Heart left ventricle (tissue), 16 donors: ENCODE data around the gene JPH2. TPM values are rescaled to one million over a fixed set of nuclear protein-coding genes. Genes with fewer than 3 reads are reported as not detected.

Experiments
- ATAC-seq, 4 donors: fragments of 200-7000 bp; cut with Tn5 transposase; one replicate each; pipeline ENCODE4 v1.9.1; 2020 to 2022; ENCODE audit warnings: moderate library complexity in 4 of 4, mild to moderate bottlenecking in 3 of 4, moderate number of reproducible peaks in 1 of 4
- DNase-seq, 5 donors: peaks; one replicate each; pipeline ENCODE4 v3.0.0-alpha.2; 2020
- H3K27ac ChIP-seq, 12 donors: fragments of 200-600 bp; sonication (generic) in 4 of 12; one replicate each; pipeline versions ENCODE4 v1.5.0 to v1.8.0; 2016 to 2022; ENCODE audit warnings: mild to moderate bottlenecking in 2 of 12
- H3K27me3 ChIP-seq, 9 donors: fragments of 200-600 bp; sonication (generic) in 2 of 9; one replicate each; pipeline versions ENCODE4 v1.5.1 to v1.8.0; 2016 to 2022; ENCODE audit warnings: mild to moderate bottlenecking in 3 of 9
- H3K36me3 ChIP-seq, 9 donors: fragments of 200-600 bp; sonication (generic) in 2 of 9; one replicate each; pipeline versions ENCODE4 v1.5.0 to v1.8.0; 2018 to 2022; ENCODE audit warnings: mild to moderate bottlenecking in 2 of 9
- H3K4me1 ChIP-seq, 12 donors: fragments of 200-600 bp; sonication (generic) in 4 of 12; one replicate each; pipeline versions ENCODE4 v1.5.0 to v1.8.0; 2016 to 2022; ENCODE audit warnings: mild to moderate bottlenecking in 3 of 12
- H3K4me3 ChIP-seq, 12 donors: fragments of 200-600 bp; sonication (generic) in 4 of 12; one replicate each; pipeline versions ENCODE4 v1.5.0 to v1.8.0; 2017 to 2022; ENCODE audit warnings: mild to moderate bottlenecking in 9 of 12, moderate library complexity in 4 of 12
- H3K9me3 ChIP-seq, 12 donors: fragments of 200-600 bp; sonication (generic) in 4 of 12; one replicate each; pipeline versions ENCODE4 v1.5.0 to v1.8.0; 2016 to 2022; ENCODE audit warnings: mild to moderate bottlenecking in 1 of 12
- POLR2A ChIP-seq, 2 donors: fragments of 450-650 bp; IDR thresholded peaks; one replicate each; pipeline ENCODE4 v1.6.1; 2017; ENCODE audit warnings: antibody characterized with exemption in 2 of 2, mild to moderate bottlenecking in 2 of 2, moderate library complexity in 2 of 2
- WGBS, 4 donors: extraction: QIAGEN DNeasy Blood & Tissue Kit in 2 of 4; methylation state at CpG; one replicate each; pipeline versions ENCODE4 v1.1.5 to v1.1.7; 2013 to 2018; 5-methylcytosine and 5-hydroxymethylcytosine counted together
- intact Hi-C, 10 donors: fragments of 100-400 bp; cut with DNase I; formaldehyde crosslinking; loops; one replicate each; pipeline versions ENCODE4 v1.11.1 to v1.14.2; 2022
- polyA plus RNA-seq, 2 donors: library from polyadenylated mRNA; stranded (reverse); fragments of 200-250 nt; gene quantifications; one replicate each; pipeline ENCODE4 v1.2.3, GENCODE V29; 2013
- total RNA-seq, 9 donors: library from RNA; depleted of rRNA in 2 of 9; stranded (reverse); fragments of >200 nt in 2 of 9; fragmentation: NEBNext Ultra II Directional in 3 of 9; extraction: Animal tissue kit (Norgen Biotek cat#: 25700) in 3 of 9; gene quantifications; one replicate each; pipeline versions ENCODE4 v1.1.0 to v1.2.4, GENCODE V29; 2016 to 2023
- TF ChIP-seq, protein P1 (sequence below), 12 donors: fragments of 200-600 bp; sonication (generic) in 4 of 12; IDR thresholded peaks; one replicate each; pipeline versions ENCODE4 v1.5.0 to v1.8.0; 2018 to 2022; ENCODE audit warnings: antibody characterized with exemption in 12 of 12, mild to moderate bottlenecking in 5 of 12
- donor health status: ischemic (EF 13 %, LVEDD 7.1; RV severe dilation, severe dysfunction).
- donor health status: healthy with polysubstance abuse.
- donor health status: DM: no; HTN: yes; CAD: no.
- donor health status: DM: no; HTN: no; CAD: no.
- donor health status: ischemic (EF 25% LVEDD 6.9; RV normal size, moderate dysfunction).
- donor health status: ischemic (EF 25% LVEDD 5.7; RV mildly dilated, moderate dysfunction).
- donor health status: healthy.
- donor health status: DM: yes; HTN: yes; CAD: no.
- donor health status: ischemic (EF 35%, LVEDD 5.7; RV mildly dilated, moderate dysfunction).
- donor health status: nonischemic (EF 11% LVEDD 7.7; RV severe dilation, severe dysfunction).
- donor health status: DM: yes; HTN: yes; CAD: no.
- donor health status: PGD.
- donor health status: ischemic (EF 29% LVEDD 5.4; RV normal size, mild dysfunction).
- donor health status: nonischemic (EF 23%, LVEDD 6.1; RV moderate dilation, normal function).

The JPH2 gene
- total and polyA plus RNA-seq, 11 donors, result 99.5 to 219 (median 155) TPM

DNA sequence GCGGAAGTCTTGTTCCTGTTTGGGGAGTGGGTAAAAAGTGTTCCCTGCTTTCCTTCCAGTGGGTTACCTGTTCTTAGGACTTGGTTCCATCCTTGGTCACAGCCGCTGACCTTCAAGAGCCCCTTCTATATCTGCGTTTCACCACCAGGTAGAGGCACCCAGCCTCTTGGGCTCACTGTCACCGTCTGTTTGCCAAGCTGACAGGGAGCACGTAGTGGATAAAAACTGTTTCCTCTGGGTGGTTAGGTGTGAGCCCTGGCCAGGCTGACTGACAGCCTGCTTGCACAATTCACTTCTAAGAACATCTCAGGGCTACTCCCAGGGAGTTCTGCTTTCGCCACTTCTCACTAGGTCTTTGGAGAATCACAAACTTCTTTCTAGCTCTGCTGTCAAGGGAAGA lies 1.8 kb upstream of the JPH2 start:
- peak overlapping the region; percentile 47 to 97 (median 92) for H3K27ac ChIP-seq
- H3K9me3 ChIP-seq, result no peaks in the 10 kb centered on the region
- TF ChIP-seq, protein P1, sequence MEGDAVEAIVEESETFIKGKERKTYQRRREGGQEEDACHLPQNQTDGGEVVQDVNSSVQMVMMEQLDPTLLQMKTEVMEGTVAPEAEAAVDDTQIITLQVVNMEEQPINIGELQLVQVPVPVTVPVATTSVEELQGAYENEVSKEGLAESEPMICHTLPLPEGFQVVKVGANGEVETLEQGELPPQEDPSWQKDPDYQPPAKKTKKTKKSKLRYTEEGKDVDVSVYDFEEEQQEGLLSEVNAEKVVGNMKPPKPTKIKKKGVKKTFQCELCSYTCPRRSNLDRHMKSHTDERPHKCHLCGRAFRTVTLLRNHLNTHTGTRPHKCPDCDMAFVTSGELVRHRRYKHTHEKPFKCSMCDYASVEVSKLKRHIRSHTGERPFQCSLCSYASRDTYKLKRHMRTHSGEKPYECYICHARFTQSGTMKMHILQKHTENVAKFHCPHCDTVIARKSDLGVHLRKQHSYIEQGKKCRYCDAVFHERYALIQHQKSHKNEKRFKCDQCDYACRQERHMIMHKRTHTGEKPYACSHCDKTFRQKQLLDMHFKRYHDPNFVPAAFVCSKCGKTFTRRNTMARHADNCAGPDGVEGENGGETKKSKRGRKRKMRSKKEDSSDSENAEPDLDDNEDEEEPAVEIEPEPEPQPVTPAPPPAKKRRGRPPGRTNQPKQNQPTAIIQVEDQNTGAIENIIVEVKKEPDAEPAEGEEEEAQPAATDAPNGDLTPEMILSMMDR (IDR thresholded peaks at IDR 0.05), result no peak
- TF ChIP-seq POLR2A (IDR thresholded peaks at IDR 0.05), result no peak
- DNase-seq (peak in 1 of 5 donors; percentile 57), ATAC-seq (peak in 2 of 4 donors; percentile 8 to 32)
- peaks cover 0 to 21% (median 0%) of the 10 kb centered on the region in 9 donors for H3K27me3 ChIP-seq
- H3K36me3 ChIP-seq, result no peaks in the 10 kb centered on the region
- H3K4me3 ChIP-seq, result no peak overlapping the region
- 50 to 60% (median 57%) methylated on average over 5 to 6 of the region's 6 CpGs for WGBS, 4 donors
- intact Hi-C loops, result loop anchor here in 5 of 10 donors (1.0 to 5.0 kb wide), 3 partner anchors 36 to 72 kb away; no protein-coding TSS in a partner anchor
- peaks cover 0 to 32% (median 19%) of the 10 kb centered on the region in 12 donors for H3K4me1 ChIP-seq

DNA sequence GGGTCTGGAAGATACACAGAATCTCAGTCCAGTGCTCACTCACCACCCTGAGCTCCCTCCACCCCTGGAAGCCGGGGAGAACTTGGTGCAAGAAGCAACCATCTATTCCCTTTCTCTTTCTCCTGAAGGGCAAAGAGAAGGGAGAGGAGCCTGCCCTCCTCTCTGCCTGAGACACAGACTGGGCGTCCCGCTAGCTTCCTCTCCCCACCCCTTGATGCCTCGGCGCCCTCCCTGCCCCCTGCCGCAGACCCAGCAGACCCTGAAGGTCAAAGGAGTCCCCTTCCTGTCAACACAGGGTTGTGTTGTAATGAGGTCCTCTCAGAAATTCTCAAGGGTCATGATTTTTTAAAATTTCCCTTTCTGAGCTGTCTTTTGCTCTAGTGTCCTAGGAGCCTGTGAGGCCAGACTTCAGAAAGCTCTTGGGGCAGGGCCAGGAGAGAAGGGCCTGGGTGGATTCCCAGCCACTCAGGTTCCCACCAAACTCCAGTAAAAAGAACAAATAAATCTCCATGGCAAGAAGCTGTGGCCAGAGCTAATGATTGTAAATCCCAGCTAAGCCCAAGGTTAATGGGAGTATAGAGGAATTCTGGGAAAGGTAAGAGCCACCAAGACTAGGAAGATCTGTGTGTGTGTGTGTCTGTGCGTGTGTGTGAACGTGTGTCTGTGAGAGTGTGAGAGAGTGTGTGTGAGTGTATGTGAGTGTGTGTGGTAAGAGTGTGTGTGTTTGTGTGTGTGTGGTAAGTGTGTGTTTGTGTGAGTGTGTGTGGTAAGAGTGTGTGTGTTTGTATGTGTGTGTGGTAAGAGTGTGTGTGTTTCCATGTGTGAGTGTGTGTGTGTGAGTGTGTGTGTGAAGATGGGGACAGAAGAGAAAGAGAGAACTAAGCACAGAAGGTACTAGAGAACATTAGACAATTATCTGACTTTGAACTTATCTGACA lies 1.1 kb upstream of the JPH2 start:
- intact Hi-C loops, result loop anchor here in 6 of 10 donors (1.0 to 5.0 kb wide), 4 partner anchors 22 to 72 kb away; no protein-coding TSS in a partner anchor
- no peak for TF ChIP-seq POLR2A (IDR thresholded peaks at IDR 0.05)
- TF ChIP-seq, protein P1 (IDR thresholded peaks at IDR 0.05), result no peak
- Histone ChIP-seq H3K4me1 (peaks cover 0 to 31% (median 19%) of the 10 kb centered on the region in 12 donors), H3K27me3 (peaks cover 0 to 21% (median 0%) of the 10 kb centered on the region in 9 donors), H3K36me3 (no peaks in the 10 kb centered on the region), H3K27ac (peak overlapping the region; percentile 72 to 97 (median 92)), H3K9me3 (no peaks in the 10 kb centered on the region), H3K4me3 (peak overlapping the region in 9 of 12 donors; percentile 52 to 87 (median 68))
- WGBS, 4 donors, result 15 to 24% (median 18%) methylated on average over 8 of the region's 8 CpGs
- ATAC-seq, result peak; percentile 22 to 37 (median 30)
- peak in 2 of 5 donors; percentile 45 to 46 for DNase-seq

DNA sequence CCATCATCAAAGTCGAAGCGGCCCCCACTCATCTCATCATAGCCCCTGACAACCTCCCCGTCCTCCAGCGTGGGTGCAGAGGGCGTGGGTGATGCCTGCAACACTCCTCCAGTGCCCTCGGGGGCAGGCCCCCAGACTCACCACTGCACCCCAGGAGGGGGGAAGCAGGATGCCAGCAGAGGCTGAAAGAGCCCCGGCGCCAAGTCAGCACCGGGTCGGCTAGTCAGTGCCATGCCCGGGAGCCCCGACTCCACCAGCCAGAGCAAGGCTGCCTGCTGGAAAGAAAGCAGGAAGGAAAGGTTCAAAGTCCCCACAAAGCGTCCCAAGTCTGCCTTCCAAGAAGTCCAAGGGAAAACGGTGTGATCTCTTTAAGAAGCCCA lies 324 bp downstream of the JPH2 start:
- Histone ChIP-seq H3K27me3 (peaks cover 0 to 21% (median 0%) of the 10 kb centered on the region in 9 donors), H3K9me3 (no peaks in the 10 kb centered on the region), H3K36me3 (peaks cover 0 to 2% (median 0%) of the 10 kb centered on the region in 9 donors), H3K27ac (peak overlapping the region; percentile 72 to 97 (median 92)), H3K4me1 (peaks cover 0 to 39% (median 24%) of the 10 kb centered on the region in 12 donors), H3K4me3 (peak overlapping the region; percentile 46 to 87 (median 65))
- TF ChIP-seq, protein P1 (IDR thresholded peaks at IDR 0.05), result no peak
- no peak for TF ChIP-seq POLR2A (IDR thresholded peaks at IDR 0.05)
- DNase-seq, result no peak
- ATAC-seq, result peak in 3 of 4 donors; percentile 1 to 3 (median 2)
- intact Hi-C loops, result loop anchor here in 5 of 10 donors (1.0 to 5.0 kb wide), 4 partner anchors 20 to 70 kb away; no protein-coding TSS in a partner anchor
- 8 to 15% (median 11%) methylated on average over 10 to 14 of the region's 14 CpGs for WGBS, 4 donors

DNA sequence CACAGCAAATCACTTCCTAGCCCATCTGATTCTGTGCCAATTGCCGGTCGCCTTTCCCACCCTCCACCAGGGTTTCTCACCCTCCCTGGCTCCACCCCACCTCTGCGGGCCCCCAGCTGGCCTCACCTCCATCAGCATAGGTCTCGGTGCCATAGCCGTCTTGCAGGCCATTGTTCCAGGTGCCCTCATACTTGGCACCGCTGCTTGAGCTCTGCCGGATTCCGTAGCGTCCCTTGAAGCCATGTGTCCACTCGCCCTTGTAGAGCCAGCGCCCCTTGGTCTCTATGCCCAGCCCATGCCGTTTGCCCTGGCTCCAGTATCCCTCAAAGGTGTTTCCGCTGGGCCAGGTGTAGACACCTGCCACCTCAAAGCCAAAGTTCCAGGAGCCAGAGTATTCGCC lies 787 bp downstream of the JPH2 start:
- Histone ChIP-seq H3K27ac (peak overlapping the region; percentile 72 to 97 (median 92)), H3K36me3 (peaks cover 0 to 2% (median 0%) of the 10 kb centered on the region in 9 donors), H3K9me3 (no peaks in the 10 kb centered on the region), H3K4me3 (peak overlapping the region; percentile 46 to 87 (median 65)), H3K27me3 (peaks cover 0 to 21% (median 0%) of the 10 kb centered on the region in 9 donors), H3K4me1 (peaks cover 0 to 43% (median 27%) of the 10 kb centered on the region in 12 donors)
- DNase-seq (peak in 2 of 5 donors; percentile 43 to 46), ATAC-seq (peak in 3 of 4 donors; percentile 20 to 35 (median 21))
- 56 to 72% (median 60%) methylated on average over 12 to 14 of the region's 14 CpGs for WGBS, 4 donors
- intact Hi-C loops, result loop anchor here in 5 of 10 donors (2.0 to 5.0 kb wide), 2 partner anchors 34 to 69 kb away; no protein-coding TSS in a partner anchor
- no peak for TF ChIP-seq POLR2A (IDR thresholded peaks at IDR 0.05)
- TF ChIP-seq, protein P1 (IDR thresholded peaks at IDR 0.05), result no peak
